Hematopoietic multipotent progenitor cell treated with erythropoietin and hydrocortisone succinate and interleukin-3 and kit ligand, for 4 days (in vitro differentiated cells): ENCODE measurements around the gene CAMK2D.

Source experiments
- DNase-seq: peaks from one replicate; pipeline ENCODE4 v3.0.0-alpha.2; 2015

Gene CAMK2D

DNA sequence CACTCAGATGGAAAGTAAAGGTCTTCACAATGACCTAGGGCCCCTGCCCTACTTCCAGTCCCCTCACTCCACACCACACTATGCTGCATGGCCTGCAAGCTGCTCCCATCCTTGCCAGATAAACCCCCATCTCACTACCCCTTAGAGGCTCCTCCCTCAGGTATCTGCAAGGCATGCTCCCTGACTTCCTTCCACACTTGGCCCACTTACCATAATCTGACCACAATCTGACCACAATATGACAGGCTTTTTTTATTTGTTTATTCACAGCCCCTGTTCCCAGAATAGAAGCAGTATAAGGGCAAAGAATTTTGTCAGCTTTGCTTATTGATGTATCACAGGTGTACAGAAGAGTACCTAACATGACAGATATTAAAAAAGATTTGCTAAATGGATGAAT is 124.7 kb downstream of the CAMK2D start:
- peak; percentile 78 for DNase-seq

DNA sequence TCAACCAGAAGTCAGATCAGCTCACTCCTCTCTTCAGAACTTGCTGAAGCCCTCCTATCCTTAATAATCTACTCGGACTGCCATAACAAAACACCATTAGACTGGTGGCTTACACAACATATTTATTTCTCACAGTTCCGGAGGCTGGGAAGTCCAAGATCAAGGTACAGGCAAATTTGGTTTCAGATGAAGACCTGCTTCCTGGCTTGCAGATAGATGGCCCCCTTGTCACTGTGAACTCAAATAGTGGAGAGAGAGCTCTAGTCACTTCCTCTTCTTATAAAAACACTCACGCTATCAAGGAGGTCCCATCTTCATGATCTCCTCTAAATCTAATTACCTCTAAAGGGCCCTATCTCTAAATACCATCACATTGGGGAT is 125.1 kb downstream of the CAMK2D start:
- peak; percentile 73 for DNase-seq

GRCh38 chr4:113635739-113636437 is 125.7 kb downstream of the CAMK2D start:
- DNase-seq, result no peak

DNA sequence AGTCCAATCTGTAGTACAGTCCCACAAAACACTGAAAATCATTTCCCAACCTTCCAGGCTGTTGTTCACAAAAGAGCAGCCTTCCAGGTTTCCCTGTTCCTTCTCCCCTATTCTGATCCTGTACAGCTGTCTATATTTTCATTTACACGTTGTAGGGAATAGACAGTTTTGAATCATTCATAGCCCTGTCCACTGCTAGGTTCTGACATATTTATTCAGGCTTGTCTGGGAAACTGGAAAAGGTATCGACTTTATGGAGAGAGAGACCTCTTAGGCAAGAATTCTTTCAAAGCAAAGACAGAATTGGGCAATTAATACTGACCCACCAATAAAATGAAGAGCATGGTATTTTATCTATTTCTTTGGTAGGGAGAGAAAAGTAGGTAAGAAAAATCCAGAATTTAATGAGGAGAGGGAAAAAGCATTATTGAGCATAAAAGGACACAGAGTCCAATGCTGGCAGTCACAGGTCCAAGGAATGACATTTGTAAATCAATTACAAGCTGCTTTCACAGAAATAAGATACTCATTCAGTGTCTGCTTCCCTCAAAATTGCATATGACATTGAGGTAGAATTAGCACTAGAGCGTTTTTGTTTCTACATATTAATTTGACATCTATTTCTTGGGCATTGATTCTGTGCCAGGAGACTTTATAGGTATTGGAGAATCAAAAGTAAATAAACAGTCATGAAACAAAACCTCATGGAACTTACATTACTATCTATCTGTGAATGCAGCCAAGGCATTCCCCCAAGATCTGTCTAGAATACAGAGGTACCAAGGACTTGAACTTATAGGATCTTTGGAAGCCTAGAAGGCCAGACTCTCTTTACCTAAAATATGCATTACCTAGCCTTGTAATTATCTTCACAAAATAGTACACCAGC is 127.2 kb downstream of the CAMK2D start:
- no peak for DNase-seq

- no peak for DNase-seq
Measured at GRCh38 chr4:113633467-113633866, 128.1 kb downstream of the CAMK2D start.

DNA sequence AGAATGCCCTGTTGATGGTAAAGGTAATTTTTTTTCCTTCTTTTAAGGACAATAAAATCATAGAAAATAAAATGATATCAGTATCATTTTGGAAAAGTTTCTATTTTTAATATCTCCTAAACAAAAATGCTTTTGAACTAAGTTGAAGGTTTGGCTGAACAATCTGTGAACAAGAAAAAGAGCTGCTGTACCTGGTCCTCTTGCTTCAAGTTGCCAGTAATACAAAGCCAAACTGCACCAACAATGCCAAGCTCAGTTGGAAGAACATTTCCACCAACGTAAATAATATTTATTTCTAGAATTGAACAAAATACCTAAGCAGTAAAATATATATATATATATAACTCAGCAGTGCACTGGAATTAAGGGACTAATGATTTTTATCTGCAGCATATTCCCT is 132.8 kb downstream of the CAMK2D start:
- DNase-seq, result no peak

- no peak for DNase-seq
Measured at GRCh38 chr4:113627321-113627720, 134.2 kb downstream of the CAMK2D start.

DNA sequence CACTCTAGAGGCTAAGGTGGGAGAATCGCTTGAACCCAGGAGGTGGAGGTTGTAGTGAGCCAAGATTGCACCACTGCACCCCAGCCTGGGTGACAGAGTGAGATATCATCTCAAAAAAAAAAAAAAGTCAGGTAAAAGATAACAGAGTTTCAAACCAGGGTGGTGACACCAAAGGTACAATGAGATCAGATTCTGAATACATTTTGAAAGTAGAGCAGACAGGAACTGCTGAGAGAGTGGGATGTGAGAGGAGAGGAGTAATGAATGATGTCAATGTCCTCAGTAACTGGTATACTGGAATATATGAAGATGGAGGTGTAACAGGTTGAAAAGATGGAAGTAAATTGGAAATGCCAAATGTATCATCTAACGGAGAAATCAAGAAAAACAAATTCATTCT is 135.6 kb downstream of the CAMK2D start:
- no peak for DNase-seq

DNA sequence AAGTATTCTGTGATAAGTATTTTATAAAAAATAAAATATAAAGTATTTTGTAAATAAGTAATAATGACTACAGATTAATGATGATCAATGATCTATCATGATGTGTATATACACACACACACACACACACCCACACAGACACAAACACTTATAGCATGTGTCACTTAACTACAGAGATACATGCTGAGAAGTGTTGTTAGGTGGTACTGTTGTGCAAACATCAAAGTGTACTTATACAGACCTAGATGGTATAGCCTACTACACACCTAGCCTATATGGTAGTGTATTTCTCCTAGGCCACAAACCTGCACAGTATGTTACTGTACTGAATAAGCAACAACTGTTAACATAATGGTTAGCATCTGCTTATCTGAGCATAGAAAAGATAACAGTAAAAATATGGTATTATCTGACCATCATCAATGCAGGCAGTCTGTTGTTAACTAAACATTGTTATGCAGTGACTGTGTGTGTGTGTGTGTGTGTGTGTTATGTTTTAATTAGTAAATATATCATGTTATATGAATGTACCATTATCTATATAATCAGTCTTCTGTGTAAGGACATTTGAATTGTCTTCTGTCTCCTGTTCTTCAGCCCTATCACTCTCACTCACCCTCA is 138.2 kb downstream of the CAMK2D start:
- no peak for DNase-seq

DNA sequence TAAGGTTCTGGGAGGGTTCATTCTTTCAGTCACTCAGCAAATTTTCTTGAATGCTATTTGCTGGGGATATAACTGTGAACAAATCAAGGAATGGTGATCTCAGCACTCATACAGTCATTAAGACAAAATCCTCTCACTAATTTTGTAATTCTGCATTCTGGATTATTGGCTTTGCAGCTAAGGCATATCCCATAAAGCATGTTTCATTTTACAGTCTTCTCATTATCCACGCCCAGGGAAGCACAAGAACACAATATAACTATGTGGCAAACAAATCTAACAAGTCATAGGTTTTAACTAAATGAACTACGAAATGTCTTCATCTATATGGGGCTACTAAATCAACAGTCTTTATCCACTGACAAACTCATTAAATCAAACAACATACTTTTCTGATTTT is 139.9 kb downstream of the CAMK2D start:
- no peak for DNase-seq

DNA sequence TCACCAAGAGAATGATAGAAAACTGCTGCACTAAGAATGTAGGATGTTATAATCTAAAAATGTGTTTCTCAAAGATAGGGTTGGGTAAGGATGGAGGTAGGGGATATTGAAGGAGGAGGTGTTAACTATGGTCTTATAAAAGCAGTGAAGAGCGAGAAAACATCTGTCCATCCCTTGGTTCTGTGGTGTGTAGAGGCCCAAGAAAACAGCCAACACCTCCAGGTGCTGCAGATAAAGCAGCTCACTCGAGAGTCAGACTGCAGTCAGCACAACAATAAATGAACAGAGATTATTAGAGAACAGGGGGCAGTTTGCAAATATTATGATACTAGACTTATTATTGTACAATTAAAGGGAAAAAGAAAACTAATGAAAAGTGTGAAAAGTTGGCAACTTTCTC is 141.5 kb downstream of the CAMK2D start:
- DNase-seq, result no peak

GRCh38 chr4:113619526-113619925 is 142.0 kb downstream of the CAMK2D start:
- DNase-seq, result no peak

DNA sequence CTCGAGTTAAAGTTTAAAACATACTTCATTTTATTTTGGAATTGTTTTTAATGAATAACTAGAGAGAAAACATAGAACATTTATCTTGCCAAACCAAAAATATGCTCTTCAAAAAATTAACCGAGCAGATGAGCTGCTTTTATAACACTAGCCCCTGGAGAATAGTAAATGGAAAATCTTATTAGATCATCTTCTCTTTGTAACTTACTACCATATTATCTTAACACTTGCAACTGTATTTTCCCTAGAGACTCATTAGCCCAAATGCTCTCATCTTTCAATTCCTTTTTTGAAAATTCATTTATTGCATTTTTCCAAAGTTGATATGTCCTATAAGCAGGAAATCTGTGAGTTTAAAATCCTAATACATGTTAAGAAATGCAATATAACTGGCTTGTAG is 143.3 kb downstream of the CAMK2D start:
- DNase-seq, result no peak

DNA sequence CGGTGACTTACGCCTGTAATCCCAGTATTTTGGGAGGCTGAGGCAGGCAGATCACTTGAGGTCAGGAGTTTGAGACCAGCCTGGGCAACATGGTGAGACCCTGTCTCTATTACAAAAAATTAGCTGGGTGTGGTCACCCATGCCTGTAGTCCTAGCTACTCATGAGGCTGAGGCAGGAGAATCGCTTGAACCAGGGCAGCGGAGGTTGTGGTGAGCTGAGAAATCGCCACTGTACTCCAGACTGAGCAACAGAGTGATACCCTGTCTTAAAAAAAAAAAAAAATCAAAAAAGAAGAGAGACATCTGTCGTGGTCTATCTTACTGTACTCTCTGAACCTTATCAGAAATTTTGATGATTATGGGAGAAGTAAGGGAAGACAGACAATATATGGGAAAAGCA is 144.3 kb downstream of the CAMK2D start:
- no peak for DNase-seq

DNA sequence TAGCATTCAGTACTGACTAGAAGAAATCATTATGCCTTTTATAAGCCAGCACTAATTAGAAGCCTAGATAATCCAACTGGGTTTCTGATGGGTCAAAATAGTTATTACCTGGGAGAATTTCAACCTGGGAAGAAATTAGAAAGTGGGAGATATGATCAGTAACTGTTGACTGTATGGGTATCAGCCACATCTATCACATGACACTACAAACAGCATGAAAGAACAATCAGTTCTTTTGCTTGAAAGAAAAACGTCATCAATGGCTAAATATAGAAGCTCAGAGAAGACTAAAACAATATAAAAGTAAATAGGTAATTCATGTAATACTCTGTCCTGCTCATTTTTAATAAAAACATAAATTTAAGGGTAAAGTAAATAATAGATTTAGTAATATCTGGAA is 145.1 kb downstream of the CAMK2D start:
- DNase-seq, result no peak

GRCh38 chr4:113614414-113614813 is 147.1 kb downstream of the CAMK2D start:
- no peak for DNase-seq

DNA sequence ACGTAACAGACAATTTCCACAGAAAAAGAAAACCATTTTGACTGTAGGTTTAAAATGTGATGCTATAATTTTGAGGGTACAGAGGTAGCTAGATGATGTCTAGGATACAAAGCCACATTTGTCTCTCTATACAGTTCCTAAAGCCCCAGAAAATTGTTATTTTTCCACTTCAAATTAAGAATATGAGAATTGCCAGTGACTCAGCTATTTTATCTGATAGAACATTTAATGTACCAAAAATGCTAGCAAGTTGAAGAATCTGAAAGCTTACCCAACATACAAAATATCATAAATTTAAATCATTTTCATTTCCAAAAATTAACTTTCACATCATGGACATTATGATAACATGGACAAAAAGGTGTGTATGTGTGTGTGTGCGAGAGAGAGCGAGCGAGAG is 148.0 kb downstream of the CAMK2D start:
- no peak for DNase-seq

- DNase-seq, result no peak
Measured at GRCh38 chr4:113610537-113610936, 151.0 kb downstream of the CAMK2D start.

DNA sequence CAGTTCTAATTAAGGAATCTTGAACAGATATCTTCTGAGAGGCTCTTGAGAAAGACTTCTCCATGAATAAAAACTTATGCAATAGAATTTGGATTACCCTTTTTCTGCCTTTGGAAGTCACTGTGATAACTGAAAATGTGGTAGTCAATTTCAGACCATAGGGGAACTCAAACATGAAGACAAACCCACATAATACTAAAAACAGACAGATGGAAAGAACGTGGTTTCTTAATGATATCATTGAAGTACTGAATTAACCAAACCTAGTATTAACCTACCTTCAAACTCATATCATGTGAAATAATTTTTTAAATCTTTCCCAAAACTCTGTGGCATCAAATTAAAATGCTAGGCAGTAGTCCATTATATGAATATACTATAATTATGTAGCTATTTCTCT is 153.5 kb downstream of the CAMK2D start:
- no peak for DNase-seq

DNA sequence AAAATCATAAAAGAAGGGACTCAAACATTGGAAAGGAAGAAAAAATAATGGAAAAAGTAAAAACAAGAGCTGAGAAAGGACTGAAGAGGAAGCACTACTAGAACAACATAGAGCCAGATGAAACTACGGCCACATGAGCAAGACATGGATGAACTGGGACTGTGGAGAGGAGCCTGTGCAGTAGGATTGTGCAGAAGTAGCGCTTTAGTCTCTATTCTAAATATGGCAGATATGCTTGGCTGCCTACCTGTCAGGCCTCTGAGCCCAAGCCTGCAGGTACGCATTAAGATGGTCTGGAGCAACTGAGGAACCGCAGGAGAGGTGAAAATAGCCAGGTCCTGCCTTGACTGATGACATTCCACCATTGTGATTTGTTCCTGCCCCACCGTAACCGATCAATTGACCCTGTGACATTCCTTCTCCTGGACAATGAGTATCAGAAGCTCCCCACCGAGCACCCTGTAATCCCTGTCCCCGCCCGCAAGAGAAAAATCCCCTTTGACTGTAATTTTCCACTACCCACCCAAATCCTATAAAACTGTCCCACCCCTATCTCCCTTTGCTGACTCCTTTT is 154.3 kb downstream of the CAMK2D start:
- DNase-seq, result no peak

DNA sequence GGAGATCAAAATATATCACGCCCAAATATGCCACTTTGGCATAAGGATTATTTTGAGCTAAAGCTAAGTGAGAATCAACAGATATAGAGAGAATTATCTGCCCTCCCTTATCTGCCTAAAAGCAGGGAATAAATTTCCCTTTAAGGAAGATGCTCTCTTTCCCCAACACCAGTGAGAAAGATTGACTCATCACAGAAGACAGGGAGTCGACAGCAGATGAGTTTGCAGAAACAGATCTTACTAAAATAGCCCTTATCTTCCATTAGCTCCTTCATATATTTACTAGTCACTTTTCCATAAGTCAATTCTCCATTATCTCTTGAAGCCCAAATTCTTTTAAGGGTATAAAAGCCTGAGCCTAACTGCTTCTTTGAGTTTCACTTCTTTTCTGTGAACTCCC is 156.6 kb downstream of the CAMK2D start:
- DNase-seq, result no peak

DNA sequence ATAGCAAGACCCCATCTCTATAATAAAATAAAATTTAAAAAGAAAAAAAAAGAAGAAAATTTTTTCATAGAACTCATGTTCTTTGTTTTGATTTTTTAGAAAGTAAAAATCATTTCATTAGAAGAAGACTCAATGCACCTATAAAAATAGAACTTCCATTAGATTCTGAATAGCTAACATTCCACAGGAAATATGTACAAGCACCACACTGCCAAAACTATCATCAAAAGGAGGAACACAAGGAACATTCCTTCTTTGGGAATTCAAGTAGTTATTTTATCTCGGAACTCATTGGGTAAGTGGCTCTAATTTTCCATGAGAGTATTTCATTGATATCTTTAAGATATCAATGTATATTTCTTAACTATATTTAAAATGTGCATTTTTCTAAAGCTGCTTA is 157.6 kb downstream of the CAMK2D start:
- no peak for DNase-seq

DNA sequence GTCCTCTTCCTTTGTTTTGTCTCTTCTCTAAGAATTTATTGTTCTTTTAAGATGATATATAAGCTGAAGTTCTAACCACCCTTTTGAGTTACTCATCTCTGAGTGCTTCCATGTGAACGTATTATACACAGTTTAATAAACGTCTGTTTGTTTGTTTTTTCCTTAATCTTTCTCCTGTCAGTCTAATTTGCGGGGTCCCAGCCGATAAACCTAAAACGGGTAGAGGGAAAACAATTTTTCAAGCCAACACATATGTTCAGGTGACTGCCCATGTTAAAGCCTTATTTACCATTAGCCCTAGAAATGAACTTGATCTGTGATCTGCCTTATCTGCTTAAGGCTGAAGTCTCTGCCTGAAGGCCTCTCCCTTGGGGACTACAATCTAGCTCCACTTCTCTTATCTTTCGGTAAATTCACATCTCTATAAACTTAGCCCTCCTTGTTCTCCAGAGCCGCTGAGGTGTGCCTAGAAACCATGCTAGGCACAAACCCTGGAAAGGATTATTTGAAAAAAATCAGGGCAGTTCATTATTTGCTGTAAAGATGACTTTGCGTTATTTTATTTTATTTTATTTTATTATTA is 158.8 kb downstream of the CAMK2D start:
- DNase-seq, result no peak
